Measurements from ENCODE around the gene APOB.

The APOB gene

GRCh38 chr2:21039979-21040467, 3.9 kb downstream of the APOB start:
- Histone ChIP-seq H3K4me3 (ENCODE audit: low read depth, low read length) (no peak overlapping the region), H3K27me3 (replicated peaks) (peaks cover 10% of the 10 kb centered on the region), H3K27ac (no peak overlapping the region), H3K36me3 (replicated peaks) (no peaks in the 10 kb centered on the region)
- in situ Hi-C loops (cut with HindIII; ENCODE audit: low pct_ligation_motif_present, low sequenced_read_pairs) = no loop called here
- DNase-seq = no peak
- TF ChIP-seq CTCF (IDR thresholded peaks at IDR 0.05; ENCODE audit: low read depth, low read length, missing control alignments) = no peak

- no peak for DNase-seq
- H3K27ac ChIP-seq = no peak overlapping the region
- peaks cover 7% of the 10 kb centered on the region for H3K27me3 ChIP-seq (replicated peaks)
- no peaks in the 10 kb centered on the region for H3K36me3 ChIP-seq (replicated peaks)
- no peak overlapping the region for H3K4me3 ChIP-seq (ENCODE audit: low read depth, low read length)
- no peak for TF ChIP-seq CTCF (IDR thresholded peaks at IDR 0.05; ENCODE audit: low read depth, low read length, missing control alignments)
- in situ Hi-C loops (cut with HindIII; ENCODE audit: low pct_ligation_motif_present, low sequenced_read_pairs) = no loop called here
Observed at GRCh38 chr2:21039080-21039556, 4.8 kb downstream of the APOB start.

GRCh38 chr2:21038403-21039073, 5.3 kb downstream of the APOB start:
- no peak overlapping the region for H3K27ac ChIP-seq
- in situ Hi-C loops (cut with HindIII; ENCODE audit: low pct_ligation_motif_present, low sequenced_read_pairs) = no loop called here
- no peak overlapping the region for H3K4me3 ChIP-seq (ENCODE audit: low read depth, low read length)
- no peak for DNase-seq
- TF ChIP-seq CTCF (IDR thresholded peaks at IDR 0.05; ENCODE audit: low read depth, low read length, missing control alignments) = no peak
- no peaks in the 10 kb centered on the region for H3K36me3 ChIP-seq (replicated peaks)
- peaks cover 5% of the 10 kb centered on the region for H3K27me3 ChIP-seq (replicated peaks)

GRCh38 chr2:21037671-21038108, 6.2 kb downstream of the APOB start:
- Histone ChIP-seq H3K36me3 (replicated peaks) (no peaks in the 10 kb centered on the region), H3K27ac (no peak overlapping the region), H3K27me3 (replicated peaks) (no peaks in the 10 kb centered on the region), H3K4me3 (ENCODE audit: low read depth, low read length) (no peak overlapping the region)
- no peak for TF ChIP-seq CTCF (IDR thresholded peaks at IDR 0.05; ENCODE audit: low read depth, low read length, missing control alignments)
- in situ Hi-C loops (cut with HindIII; ENCODE audit: low pct_ligation_motif_present, low sequenced_read_pairs) = no loop called here
- no peak for DNase-seq

- H3K27me3 ChIP-seq (replicated peaks) = no peaks in the 10 kb centered on the region
- no peak overlapping the region for H3K27ac ChIP-seq
- H3K36me3 ChIP-seq (replicated peaks) = no peaks in the 10 kb centered on the region
- in situ Hi-C loops (cut with HindIII; ENCODE audit: low pct_ligation_motif_present, low sequenced_read_pairs) = no loop called here
- H3K4me3 ChIP-seq (ENCODE audit: low read depth, low read length) = no peak overlapping the region
- no peak for TF ChIP-seq CTCF (IDR thresholded peaks at IDR 0.05; ENCODE audit: low read depth, low read length, missing control alignments)
- no peak for DNase-seq
Observed at GRCh38 chr2:21036708-21037670, 6.9 kb downstream of the APOB start.

Data from brain microvascular endothelial cell (primary cell).